Stimulated activated naive CD8-positive, alpha-beta T cell treated with anti-CD3 and anti-CD28 coated beads, Interleukin-15, amount 100 ng/mL, for 72 hours (primary cell): ENCODE data around the gene MYOG.

ENCODE experiments used
- ATAC-seq: fragments of 150-1000 bp; cut with Tn5 transposase; 2 replicates; pipeline ENCODE4 v1.10.0; 2021; ENCODE audit warnings: mild to moderate bottlenecking, moderate library complexity
- DNase-seq, 2 donors: peaks; one replicate each; pipeline ENCODE4 v3.0.0; 2021 to 2022
- H3K27ac Mint-ChIP-seq, 2 donors: one replicate each; pipeline ENCODE4 v1.8.0; 2022; ENCODE audit warnings: mild to moderate bottlenecking in 2 of 2, mixed read lengths in 2 of 2, moderate library complexity in 2 of 2
- H3K27me3 Mint-ChIP-seq: one replicate; pipeline ENCODE4 v1.8.0; 2022; ENCODE audit warnings: mixed read lengths
- H3K4me1 Mint-ChIP-seq: one replicate; pipeline ENCODE4 v1.8.0; 2022; ENCODE audit warnings: mild to moderate bottlenecking, mixed read lengths
- H3K4me3 Mint-ChIP-seq, 2 donors: one replicate each; pipeline ENCODE4 v1.8.0; 2022; ENCODE audit warnings: mild to moderate bottlenecking in 2 of 2, mixed read lengths in 2 of 2, moderate library complexity in 1 of 2
- H3K9me3 Mint-ChIP-seq, 2 donors: one replicate each; pipeline ENCODE4 v1.8.0; 2022; ENCODE audit warnings: mixed read lengths in 2 of 2

MYOG gene

DNA sequence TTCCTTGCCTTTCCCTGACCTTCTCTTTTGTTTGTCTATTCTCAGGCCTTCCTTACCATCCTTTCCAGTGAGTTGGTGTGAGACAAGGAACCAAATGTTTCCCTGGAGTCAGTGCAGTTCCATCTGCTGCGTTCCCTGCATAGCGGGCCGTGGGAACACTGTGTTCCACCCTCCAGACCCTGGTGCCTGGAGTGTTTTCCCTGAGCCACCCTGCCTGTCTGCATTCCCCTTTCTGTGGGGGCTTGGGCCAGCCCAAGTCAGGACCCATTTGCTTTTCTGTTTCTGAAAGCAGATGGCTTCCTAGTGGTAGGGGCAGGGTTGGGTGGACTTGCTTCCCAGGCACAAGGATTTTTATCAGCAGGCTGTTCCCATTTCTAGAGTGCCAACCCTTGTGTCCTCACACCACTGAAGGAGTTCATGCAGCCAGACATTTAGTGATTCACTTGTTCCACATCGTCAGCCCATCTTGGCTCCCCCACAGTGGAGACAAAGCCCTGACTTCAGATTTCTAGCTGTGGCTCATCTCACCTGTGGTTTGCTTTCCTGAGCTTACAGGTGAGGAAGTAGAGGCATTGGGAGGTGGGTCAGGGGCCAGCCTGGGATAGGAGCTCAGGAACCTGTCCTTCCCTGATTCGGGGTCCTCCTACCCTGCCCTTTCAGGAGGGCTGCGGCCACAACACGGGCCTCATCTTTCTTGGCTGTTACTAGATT is 14.1 kb upstream of the MYOG start:
- ATAC-seq (no peak), DNase-seq (no peak)
- no peak overlapping the region for H3K27ac Mint-ChIP-seq
- peaks cover 30% of the 10 kb centered on the region for H3K27me3 Mint-ChIP-seq
- no peaks in the 10 kb centered on the region for H3K4me1 Mint-ChIP-seq
- peaks cover 15 to 20% of the 10 kb centered on the region in 2 donors for H3K9me3 Mint-ChIP-seq
- H3K4me3 Mint-ChIP-seq, result no peak overlapping the region

DNA sequence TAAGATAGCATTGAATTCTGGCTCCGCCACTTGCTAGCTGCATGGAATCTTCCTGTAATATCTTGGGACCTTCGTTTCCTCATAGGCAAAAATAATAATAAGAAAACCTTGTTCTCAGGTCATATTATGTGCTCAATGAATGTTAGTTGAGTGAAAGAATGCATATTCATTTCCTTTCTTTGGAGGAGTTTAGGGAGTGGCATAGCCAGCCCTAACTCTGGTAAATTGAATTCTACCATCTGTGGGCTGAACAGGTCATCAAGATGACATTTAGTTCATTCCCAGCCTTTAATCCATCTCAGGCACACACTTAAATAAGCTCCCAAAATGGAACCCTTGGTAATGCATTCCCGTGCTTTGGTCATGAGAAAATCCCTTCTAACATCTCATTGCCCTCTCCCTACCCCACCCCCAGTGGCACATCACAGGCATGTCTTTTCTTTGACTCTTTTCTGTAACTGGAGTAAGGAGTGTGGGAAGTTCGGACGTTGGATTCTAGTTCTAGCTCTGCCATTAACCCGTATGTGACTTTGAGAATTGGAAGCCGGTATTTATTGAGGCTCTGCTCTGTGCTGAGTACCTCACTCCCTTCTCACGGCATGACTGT is 13.2 kb upstream of the MYOG start:
- DNase-seq, result no peak
- no peak overlapping the region for H3K4me3 Mint-ChIP-seq
- H3K27me3 Mint-ChIP-seq, result peaks cover 32% of the 10 kb centered on the region
- no peak for ATAC-seq
- no peaks in the 10 kb centered on the region for H3K4me1 Mint-ChIP-seq
- H3K9me3 Mint-ChIP-seq, result peaks cover 23 to 30% of the 10 kb centered on the region in 2 donors
- H3K27ac Mint-ChIP-seq, result no peak overlapping the region

DNA sequence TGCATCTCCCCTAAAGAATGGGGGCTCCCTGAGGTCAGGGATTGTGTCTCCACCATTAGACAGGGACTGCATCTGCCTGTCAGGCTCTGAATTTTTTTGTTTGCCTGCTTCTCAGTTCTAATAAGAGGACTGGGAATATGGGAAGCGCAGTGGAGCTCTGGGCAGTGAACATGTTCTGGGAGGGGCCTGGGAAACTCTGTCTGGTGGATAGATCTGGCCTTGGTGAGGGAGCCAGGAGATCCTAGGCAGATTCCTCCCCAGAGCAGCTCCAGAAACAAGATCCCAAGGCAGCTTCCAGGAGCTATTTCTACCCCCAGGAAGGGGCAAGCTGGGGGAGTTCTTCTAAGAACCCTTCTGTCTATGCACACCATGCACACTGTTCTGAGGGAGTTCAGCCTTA is 12.6 kb upstream of the MYOG start:
- Mint-ChIP-seq H3K27me3 (peaks cover 29% of the 10 kb centered on the region), H3K4me1 (no peaks in the 10 kb centered on the region), H3K9me3 (peaks cover 23 to 30% of the 10 kb centered on the region in 2 donors), H3K27ac (no peak overlapping the region), H3K4me3 (no peak overlapping the region)
- DNase-seq (no peak), ATAC-seq (no peak)

DNA sequence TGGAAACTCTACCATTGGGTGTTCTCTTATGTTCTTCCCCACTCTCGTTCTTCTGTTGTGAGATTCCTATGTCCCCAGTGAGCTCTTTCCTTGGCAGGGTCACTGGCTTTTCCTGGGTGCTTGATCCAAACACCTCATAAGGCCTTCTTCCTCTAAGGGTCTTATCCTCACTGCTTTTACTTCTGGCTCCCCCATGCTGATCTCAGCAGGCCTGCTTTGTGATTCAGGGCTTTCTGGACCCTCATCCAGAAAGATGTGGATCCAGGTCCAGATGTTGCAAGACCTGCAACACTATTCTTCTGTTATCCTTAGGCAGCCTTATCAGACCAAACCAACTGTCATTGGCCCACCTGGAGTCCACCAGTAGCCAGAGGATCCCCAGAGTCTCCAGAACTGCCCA is 11.2 kb upstream of the MYOG start:
- ATAC-seq (no peak), DNase-seq (no peak)
- peaks cover 34% of the 10 kb centered on the region for H3K27me3 Mint-ChIP-seq
- no peak overlapping the region for H3K4me3 Mint-ChIP-seq
- peaks cover 30 to 31% of the 10 kb centered on the region in 2 donors for H3K9me3 Mint-ChIP-seq
- H3K27ac Mint-ChIP-seq, result no peak overlapping the region
- H3K4me1 Mint-ChIP-seq, result no peaks in the 10 kb centered on the region

DNA sequence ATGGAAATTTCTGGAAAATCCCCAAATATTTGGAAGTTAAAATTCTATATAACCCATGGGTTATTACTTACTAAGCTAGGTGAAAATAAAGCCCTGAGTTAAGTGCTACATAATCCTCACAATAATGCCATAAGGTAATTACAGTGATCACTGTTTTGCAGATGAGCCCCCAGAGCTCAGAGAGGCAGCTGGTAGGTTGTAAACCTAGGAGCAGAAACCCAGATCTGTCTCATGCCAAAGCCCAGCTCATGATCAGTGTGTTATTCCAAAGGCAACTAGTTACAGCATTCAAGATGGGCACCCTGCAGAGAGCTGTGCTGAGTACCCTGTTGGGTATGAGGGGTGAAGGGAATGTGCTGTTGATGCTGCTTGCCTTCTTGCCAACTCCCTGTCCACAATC is 10.8 kb upstream of the MYOG start:
- H3K4me1 Mint-ChIP-seq, result no peaks in the 10 kb centered on the region
- DNase-seq, result no peak
- H3K9me3 Mint-ChIP-seq, result peaks cover 30 to 31% of the 10 kb centered on the region in 2 donors
- ATAC-seq, result no peak
- H3K27me3 Mint-ChIP-seq, result peaks cover 38% of the 10 kb centered on the region
- H3K27ac Mint-ChIP-seq, result no peak overlapping the region
- no peak overlapping the region for H3K4me3 Mint-ChIP-seq

DNA sequence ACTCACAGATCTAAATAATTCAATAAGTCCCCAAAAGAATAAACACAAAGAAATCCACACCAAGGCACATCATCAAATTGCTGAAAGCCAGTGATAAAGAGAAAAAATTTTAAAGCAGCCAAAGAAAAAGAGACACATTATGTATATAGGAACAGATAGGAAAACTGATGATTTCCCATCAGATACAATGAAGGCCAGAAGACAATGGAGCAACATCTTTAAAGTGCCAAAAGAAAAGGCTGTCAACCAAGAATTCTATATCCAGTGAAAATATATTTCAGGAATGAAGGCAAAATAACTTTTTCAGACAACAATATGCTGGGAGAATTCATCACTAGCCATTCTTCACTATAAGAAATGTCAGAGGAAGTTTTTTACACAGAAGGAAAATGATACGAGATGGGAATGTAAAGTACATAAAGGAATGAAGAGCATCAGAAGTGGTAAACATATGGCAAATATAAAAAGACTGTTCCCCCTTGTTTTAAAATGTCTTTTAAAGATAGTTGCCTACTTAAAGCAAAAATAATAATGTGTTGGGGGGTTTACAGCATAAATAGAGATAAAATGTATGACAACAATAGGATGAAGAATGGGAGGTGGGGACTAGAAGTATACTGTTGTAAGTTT is 9.4 kb upstream of the MYOG start:
- no peak overlapping the region for H3K4me3 Mint-ChIP-seq
- H3K9me3 Mint-ChIP-seq, result peaks cover 30 to 31% of the 10 kb centered on the region in 2 donors
- no peak overlapping the region for H3K27ac Mint-ChIP-seq
- peaks cover 39% of the 10 kb centered on the region for H3K27me3 Mint-ChIP-seq
- no peaks in the 10 kb centered on the region for H3K4me1 Mint-ChIP-seq
- ATAC-seq (no peak), DNase-seq (no peak)

DNA sequence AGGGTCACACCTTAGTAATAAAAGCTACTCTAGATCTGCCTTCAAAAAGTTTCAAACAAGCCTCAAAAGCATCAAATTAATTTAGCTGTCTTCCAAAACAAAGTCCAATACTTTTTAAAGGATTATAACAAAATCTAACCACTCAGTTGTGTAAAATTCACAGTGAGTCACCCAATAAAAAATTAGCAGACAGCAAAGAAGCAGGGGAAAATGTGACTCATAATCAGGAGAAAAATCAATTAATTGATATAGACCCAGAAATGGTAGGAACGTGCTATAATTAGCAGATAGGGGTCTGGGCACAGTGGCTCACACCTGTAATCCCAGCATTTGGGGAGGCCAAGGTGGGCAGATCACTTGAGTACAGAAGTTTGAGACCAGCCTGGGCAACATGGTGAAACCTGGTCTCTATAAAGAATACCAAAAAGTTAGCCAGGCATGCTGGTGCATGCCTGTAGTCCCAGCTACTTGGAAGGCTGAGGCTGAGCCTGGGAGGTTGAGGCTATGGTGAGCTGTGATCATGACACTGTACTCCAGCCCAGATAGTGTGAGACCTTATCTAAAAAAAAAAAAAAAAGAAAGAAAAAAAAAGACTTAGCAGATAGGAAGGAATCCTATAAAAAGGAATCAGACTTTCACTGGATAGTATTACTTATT is 8.1 kb upstream of the MYOG start:
- Mint-ChIP-seq H3K4me3 (no peak overlapping the region), H3K4me1 (no peaks in the 10 kb centered on the region), H3K27ac (no peak overlapping the region), H3K27me3 (peaks cover 33% of the 10 kb centered on the region), H3K9me3 (peaks cover 30 to 31% of the 10 kb centered on the region in 2 donors)
- no peak for DNase-seq
- no peak for ATAC-seq

DNA sequence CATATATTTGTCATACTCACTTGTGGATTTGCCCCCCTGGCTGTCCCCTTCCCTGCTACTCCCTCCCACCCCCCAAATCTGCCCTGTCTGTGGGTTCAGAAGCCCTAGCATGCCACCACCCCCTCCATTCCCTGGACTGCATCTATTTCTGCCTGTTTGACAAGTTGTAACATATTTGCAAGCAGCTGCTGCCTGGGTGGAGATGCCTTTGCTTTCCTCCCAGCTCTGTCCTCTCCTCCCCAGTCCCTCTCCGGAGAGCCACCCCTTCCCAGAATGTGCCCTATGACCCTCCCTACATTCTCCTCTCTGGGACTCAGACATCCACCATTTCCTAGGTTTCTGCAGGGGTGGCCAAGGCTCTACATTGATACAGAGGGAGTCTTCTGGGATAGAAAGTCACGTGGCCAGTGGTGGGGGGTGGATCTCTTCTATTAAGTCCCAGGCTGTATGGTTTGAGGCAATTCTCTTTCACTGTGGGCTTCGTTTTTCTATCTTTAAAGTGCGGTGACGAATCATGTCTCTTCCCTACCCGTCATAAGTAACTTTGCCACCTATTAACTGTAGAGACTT is 6.0 kb upstream of the MYOG start:
- H3K4me3 Mint-ChIP-seq, result no peak overlapping the region
- DNase-seq (no peak), ATAC-seq (no peak)
- peaks cover 33% of the 10 kb centered on the region for H3K27me3 Mint-ChIP-seq
- H3K27ac Mint-ChIP-seq, result no peak overlapping the region
- H3K4me1 Mint-ChIP-seq, result no peaks in the 10 kb centered on the region
- H3K9me3 Mint-ChIP-seq, result peaks cover 23 to 27% of the 10 kb centered on the region in 2 donors

DNA sequence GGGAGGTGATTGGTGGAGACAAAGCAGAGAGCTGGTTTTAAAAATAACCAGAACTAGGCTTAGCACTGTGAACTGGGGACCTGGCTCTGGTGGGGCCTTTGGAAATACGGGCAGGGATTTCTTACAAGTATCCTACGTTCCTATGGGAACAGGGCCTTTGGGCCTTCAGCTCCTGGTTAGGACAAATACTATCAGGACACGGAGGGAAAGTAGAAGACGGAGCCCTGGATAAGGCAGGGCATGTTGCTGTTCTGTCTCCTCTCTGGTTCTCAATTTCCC is 5.3 kb upstream of the MYOG start:
- Mint-ChIP-seq H3K4me3 (no peak overlapping the region), H3K27ac (no peak overlapping the region), H3K9me3 (peaks cover 20 to 25% of the 10 kb centered on the region in 2 donors), H3K27me3 (peaks cover 33% of the 10 kb centered on the region), H3K4me1 (no peaks in the 10 kb centered on the region)
- DNase-seq (no peak), ATAC-seq (no peak)

DNA sequence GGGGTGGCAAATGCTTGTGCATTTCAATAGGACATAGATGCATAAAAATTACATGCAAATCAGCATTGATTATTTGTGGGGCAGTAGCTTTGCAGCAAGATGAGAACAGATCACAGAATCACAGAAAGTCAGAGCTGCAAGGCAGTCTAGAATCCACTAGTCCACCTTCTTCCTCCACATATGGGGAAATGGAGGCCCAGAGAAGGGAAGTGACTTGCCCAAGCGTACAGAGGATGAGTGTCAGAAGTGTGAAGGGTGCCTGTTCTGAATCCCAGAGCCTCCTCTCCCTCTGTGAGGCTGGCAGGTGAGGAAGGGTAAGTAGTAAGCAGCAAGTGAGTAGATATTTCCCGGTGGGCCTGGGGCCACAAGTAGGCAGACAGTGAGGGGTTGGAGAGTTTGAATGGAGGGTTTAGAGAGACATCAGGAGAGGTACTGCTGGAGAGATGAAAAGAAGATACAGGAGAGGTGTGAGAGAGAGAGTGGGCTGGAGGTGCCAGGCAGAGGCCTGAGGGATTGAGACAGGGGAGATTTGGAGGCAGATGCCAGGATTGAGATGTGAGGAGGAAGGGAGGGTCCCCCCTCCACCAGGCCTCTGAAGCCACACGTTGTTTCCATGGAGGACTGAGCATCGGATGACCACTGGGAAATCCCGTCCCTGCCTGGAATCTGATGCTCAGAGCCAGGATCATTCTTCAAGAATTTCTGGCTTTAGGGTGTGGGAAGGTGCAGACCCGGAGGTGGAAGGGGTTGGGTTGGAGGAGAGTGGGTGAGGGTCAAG is 4.8 kb upstream of the MYOG start:
- no peak for DNase-seq
- no peaks in the 10 kb centered on the region for H3K4me1 Mint-ChIP-seq
- H3K27me3 Mint-ChIP-seq, result peaks cover 32% of the 10 kb centered on the region
- no peak overlapping the region for H3K27ac Mint-ChIP-seq
- H3K4me3 Mint-ChIP-seq, result no peak overlapping the region
- no peak for ATAC-seq
- peaks cover 16 to 22% of the 10 kb centered on the region in 2 donors for H3K9me3 Mint-ChIP-seq

DNA sequence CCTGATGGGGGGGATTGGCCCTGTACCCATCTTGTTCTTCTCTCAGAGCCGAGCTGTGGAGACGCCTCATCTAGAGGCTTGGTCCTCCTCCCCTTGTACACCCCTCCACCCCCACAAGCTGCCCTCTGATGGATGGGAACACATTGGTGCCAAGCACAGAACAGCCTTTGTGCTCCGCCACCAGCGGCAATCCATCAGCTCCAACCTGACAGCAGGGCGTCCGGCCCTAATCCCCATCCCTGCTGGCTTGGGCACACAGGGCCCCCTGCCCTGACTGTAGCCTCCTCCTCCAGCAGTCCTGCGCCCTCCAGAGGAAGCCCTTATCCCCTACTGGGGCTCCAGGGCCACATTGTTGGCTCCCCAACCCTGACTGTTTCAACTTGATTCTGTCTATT is 3.8 kb upstream of the MYOG start:
- Mint-ChIP-seq H3K27ac (no peak overlapping the region), H3K4me3 (no peak overlapping the region), H3K27me3 (peaks cover 23% of the 10 kb centered on the region), H3K4me1 (no peaks in the 10 kb centered on the region), H3K9me3 (peaks cover 6 to 12% of the 10 kb centered on the region in 2 donors)
- DNase-seq, result no peak
- ATAC-seq, result no peak

DNA sequence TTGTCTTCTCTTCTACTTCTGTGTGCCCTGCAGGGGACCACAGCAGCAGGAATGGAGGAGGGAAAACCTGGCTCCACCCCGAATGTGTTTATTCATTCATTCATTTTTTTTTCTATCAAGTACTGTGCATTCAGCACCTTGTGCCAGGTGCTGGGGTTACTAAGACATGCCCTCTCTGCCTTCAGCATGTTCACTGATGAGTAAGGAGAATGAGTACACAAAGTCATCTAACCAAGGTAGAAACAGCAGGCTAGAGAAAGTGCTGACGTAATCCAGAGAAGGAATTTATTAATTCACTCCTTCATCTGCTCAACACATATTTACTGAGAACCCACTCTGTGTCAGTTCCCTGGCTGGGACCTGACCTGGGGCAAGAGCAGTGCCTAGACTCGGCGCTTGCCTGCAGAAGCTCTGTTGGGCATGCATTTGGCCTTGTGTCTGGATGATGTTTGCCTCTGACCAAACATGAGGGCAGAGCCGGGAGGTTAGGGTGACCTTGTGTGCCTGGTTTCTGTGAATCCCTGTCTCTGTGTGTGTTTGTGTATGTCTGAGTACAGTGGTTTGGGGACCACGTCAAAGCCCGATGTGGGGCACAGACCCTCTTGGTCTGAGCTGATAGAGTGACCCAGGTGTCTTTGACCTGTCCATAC is 3.3 kb upstream of the MYOG start:
- ATAC-seq, result no peak
- Mint-ChIP-seq H3K27ac (no peak overlapping the region), H3K27me3 (peaks cover 23% of the 10 kb centered on the region)

DNA sequence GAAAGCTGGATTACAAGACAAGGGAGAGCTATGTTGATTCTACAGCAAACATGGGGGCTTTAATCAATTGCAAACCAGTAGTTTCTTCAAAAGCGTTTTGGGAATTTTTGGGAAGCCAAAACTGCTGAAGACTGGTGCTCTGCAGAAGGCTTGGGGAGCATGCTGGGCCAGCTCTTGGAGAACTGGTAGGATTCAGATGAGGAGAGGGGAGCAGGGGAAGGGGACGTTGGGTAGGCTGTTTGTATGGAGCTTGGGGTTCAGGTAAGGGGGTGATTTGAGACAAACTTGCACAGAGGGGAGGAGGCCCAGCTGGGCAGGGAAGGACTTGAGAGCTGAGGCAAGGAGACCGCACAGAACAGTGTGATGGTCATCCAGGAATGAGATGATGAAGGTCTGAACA is 2.6 kb upstream of the MYOG start:
- peaks cover 0 to 7% of the 10 kb centered on the region in 2 donors for H3K9me3 Mint-ChIP-seq
- DNase-seq (no peak), ATAC-seq (no peak)

More for the DNA sequence above, 3.3 kb upstream of the MYOG start:
- H3K9me3 Mint-ChIP-seq, result peaks cover 1 to 7% of the 10 kb centered on the region in 2 donors
- no peak for DNase-seq
- no peaks in the 10 kb centered on the region for H3K4me1 Mint-ChIP-seq
- H3K4me3 Mint-ChIP-seq, result no peak overlapping the region

DNA sequence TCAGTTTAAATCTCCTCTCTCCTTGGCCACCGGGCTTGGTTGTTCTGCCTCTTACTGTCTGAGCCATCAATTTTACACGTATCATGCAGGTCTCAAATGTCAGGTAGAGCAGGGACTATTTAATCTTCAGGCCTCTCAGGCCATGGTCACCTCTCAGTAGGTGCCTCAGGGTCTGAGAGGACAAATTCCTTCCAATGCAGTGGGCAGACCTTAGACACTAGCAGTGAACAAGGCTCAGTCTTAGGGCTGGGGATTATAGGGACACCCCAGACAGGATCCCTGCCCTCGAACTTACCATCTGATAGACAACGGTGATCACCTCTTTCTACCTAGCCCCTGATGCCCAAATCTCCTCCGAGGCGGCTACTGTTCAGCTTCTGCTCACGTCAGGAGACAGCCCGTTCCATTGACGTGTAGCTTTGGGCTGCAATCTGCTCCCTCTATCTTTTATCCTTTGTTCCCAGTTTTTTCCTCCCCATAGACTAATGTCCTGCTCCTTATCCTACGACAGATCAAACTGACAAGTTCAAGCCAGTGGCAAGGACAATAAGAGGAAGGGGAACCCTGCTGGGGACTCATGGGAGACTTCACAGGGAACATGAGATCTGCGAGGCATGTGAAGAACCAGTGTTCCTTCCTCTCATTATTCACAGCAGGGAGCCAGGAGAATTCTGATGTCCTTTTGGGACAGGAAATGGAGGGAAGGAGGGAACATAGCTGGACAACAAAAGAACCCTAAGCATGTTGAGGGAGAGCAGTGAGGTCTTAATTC is 1.4 kb upstream of the MYOG start:
- no peak for ATAC-seq
- H3K4me1 Mint-ChIP-seq, result no peaks in the 10 kb centered on the region
- no peak overlapping the region for H3K4me3 Mint-ChIP-seq
- no peaks in the 10 kb centered on the region for H3K9me3 Mint-ChIP-seq
- peaks cover 14% of the 10 kb centered on the region for H3K27me3 Mint-ChIP-seq
- H3K27ac Mint-ChIP-seq, result no peak overlapping the region
- no peak for DNase-seq

More for the DNA sequence above, 2.6 kb upstream of the MYOG start:
- Mint-ChIP-seq H3K27me3 (peaks cover 23% of the 10 kb centered on the region), H3K27ac (no peak overlapping the region), H3K4me3 (no peak overlapping the region), H3K4me1 (no peaks in the 10 kb centered on the region)
